HCT116 (cell line): Measurements from ENCODE around the gene CPSF4L. TPM values are rescaled to one million over a fixed set of nuclear protein-coding genes. Genes with fewer than 3 reads are reported as not detected.

Experiments used
- ATAC-seq: fragments of 200-7000 bp; cut with Tn5 transposase; 2 replicates; pipeline ENCODE4 v1.9.1; 2020; ENCODE audit warnings: mild to moderate bottlenecking, moderate library complexity
- BruUV-seq: library from RNA; stranded (reverse); fragments of 400-500 nt; replicated peaks from 2 replicates; lab custom pipeline; 2021; lab: Mats Ljungman, UMichigan
- CTCF ChIA-PET: fragments of 300-600 bp; sonication (Branson Sonifier 250); formaldehyde crosslinking; loops from one replicate; lab custom pipeline; 2021; ENCODE audit warnings: antibody characterized with exemption; lab: Charles Lee
- POLR2A ChIA-PET: fragments of 300-600, 350-600 bp; sonication (Branson Sonifier 250); formaldehyde crosslinking; loops from one replicate; lab custom pipeline; 2021; ENCODE audit warnings: antibody characterized with exemption; lab: Charles Lee
- RAD21 ChIA-PET, 2 experiments: fragments of 300-600 bp; sonication (Branson Sonifier 250); formaldehyde crosslinking; loops; one replicate each; lab custom pipeline; 2023; ENCODE audit warnings: low total read pairs in 2 of 2; ENCODE audit not compliant: uncharacterized antibody in 2 of 2, unreplicated experiment in 2 of 2, low non-redundant PET in 1 of 2; lab: Charles Lee
- DNase-seq: peaks from one replicate; pipeline ENCODE4 v3.0.0-alpha.2; 2010; ENCODE audit warnings: low read depth, low spot score
- H2AFZ ChIP-seq: fragments of 200-600 bp; shearing (Covaris generic), sonication (generic); 2 replicates; pipeline ENCODE4 v1.6.1; 2017; ENCODE audit warnings: low read depth, mixed run types, mixed read lengths, antibody characterized with exemption, low read length; ENCODE audit not compliant: poor library complexity, severe bottlenecking
- H3K27ac ChIP-seq: 2 replicates; pipeline ENCODE4 v1.5.1; 2012; ENCODE audit warnings: low read depth, low read length
- H3K27me3 ChIP-seq: fragments of 200-600 bp; sonication (generic); 2 replicates; pipeline ENCODE4 v1.6.1; 2016; ENCODE audit warnings: mixed run types, low read length, mixed read lengths; ENCODE audit not compliant: insufficient read depth
- H3K36me3 ChIP-seq, 2 experiments: fragments of 200-500 bp in 1 of 2; fragments of 200-600 bp in 1 of 2; sonication (Bioruptor generic) in 1 of 2; sonication (generic) in 1 of 2; 2 replicates each; pipeline versions ENCODE4 v1.5.1 to v1.6.1; 2014 to 2016; ENCODE audit warnings: low read length in 2 of 2, inconsistent platforms in 1 of 2, mixed read lengths in 1 of 2, mixed run types in 1 of 2; ENCODE audit not compliant: insufficient read depth in 2 of 2, control insufficient read depth in 1 of 2
- H3K4me1 ChIP-seq, 2 experiments: fragments of 200-600 bp in 1 of 2; sonication (generic) in 1 of 2; 2 replicates each; pipeline versions ENCODE4 v1.5.1 to v1.6.1; 2012 to 2017; ENCODE audit warnings: low read length in 2 of 2, inconsistent platforms in 1 of 2, mild to moderate bottlenecking in 1 of 2, mixed read lengths in 1 of 2, mixed run types in 1 of 2, moderate library complexity in 1 of 2; ENCODE audit not compliant: insufficient read depth in 2 of 2, control insufficient read depth in 1 of 2
- H3K4me2 ChIP-seq: fragments of 200-600 bp; sonication (generic); 2 replicates; pipeline ENCODE4 v1.6.1; 2017; ENCODE audit warnings: mixed run types, low read length, mixed read lengths
- H3K4me3 ChIP-seq, 2 experiments: fragments of 200-600 bp in 1 of 2; sonication (generic) in 1 of 2; replicated peaks in 1 of 2; 2 replicates each; pipeline ENCODE4 v1.5.1; 2011 to 2016; ENCODE audit warnings: low read length in 2 of 2, control low read depth in 1 of 2, low read depth in 1 of 2, mild to moderate bottlenecking in 1 of 2, mixed read lengths in 1 of 2, mixed run types in 1 of 2
- H3K79me2 ChIP-seq: fragments of 200-600 bp; sonication (generic); 2 replicates; pipeline ENCODE4 v1.6.1; 2017; ENCODE audit warnings: mild to moderate bottlenecking, mixed run types, low read length, moderate library complexity, mixed read lengths; ENCODE audit not compliant: insufficient read depth
- H3K9ac ChIP-seq: fragments of 200-600 bp; sonication (generic); 2 replicates; pipeline ENCODE4 v1.6.1; 2016; ENCODE audit warnings: low read length, mixed read lengths
- H3K9me2 ChIP-seq: fragments of 200-600 bp; sonication (generic), shearing (Covaris generic); 2 replicates; pipeline ENCODE4 v1.6.1; 2017; ENCODE audit warnings: mixed run types, mild to moderate bottlenecking, moderate library complexity; ENCODE audit not compliant: insufficient read depth
- H3K9me3 ChIP-seq, 2 experiments: fragments of 200-500 bp in 1 of 2; fragments of 200-600 bp in 1 of 2; sonication (Bioruptor generic) in 1 of 2; sonication (generic) in 1 of 2; 2 replicates each; pipeline ENCODE4 v1.6.1; 2014 to 2017; ENCODE audit warnings: low read length in 2 of 2, mixed read lengths in 2 of 2, inconsistent platforms in 1 of 2, low read depth in 1 of 2, mild to moderate bottlenecking in 1 of 2, mixed run types in 1 of 2, moderate library complexity in 1 of 2; ENCODE audit not compliant: control insufficient read depth in 1 of 2, insufficient read depth in 1 of 2
- H4K20me1 ChIP-seq: fragments of 200-600 bp; sonication (generic), shearing (Covaris generic); 2 replicates; pipeline ENCODE4 v1.6.1; 2017; ENCODE audit warnings: mixed run types, mild to moderate bottlenecking, moderate library complexity; ENCODE audit not compliant: insufficient read depth
- ATF3 ChIP-seq: IDR thresholded peaks from 2 replicates; pipeline ENCODE4 v1.6.1; 2012
- CBX3 ChIP-seq: IDR thresholded peaks from 2 replicates; pipeline ENCODE4 v1.6.1; 2012; ENCODE audit warnings: low read depth
- CEBPB ChIP-seq: IDR thresholded peaks from 2 replicates; pipeline ENCODE4 v1.6.1; 2012; ENCODE audit warnings: low read depth
- ELF1 ChIP-seq: IDR thresholded peaks from 2 replicates; pipeline ENCODE4 v1.6.1; 2012; ENCODE audit warnings: low read depth, borderline replicate concordance
- EZH2 ChIP-seq: fragments of 200-600 bp; sonication (generic); IDR thresholded peaks from 2 replicates; pipeline ENCODE4 v1.6.1; 2017; ENCODE audit warnings: antibody characterized with exemption, mixed run types
- FOSL1 ChIP-seq: IDR thresholded peaks from 2 replicates; pipeline ENCODE4 v1.6.1; 2012; ENCODE audit warnings: low read depth
- JUND ChIP-seq: IDR thresholded peaks from 2 replicates; pipeline ENCODE4 v1.6.1; 2012
- MAX ChIP-seq: IDR thresholded peaks from 2 replicates; pipeline ENCODE4 v1.6.1; 2012
- POLR2A ChIP-seq: IDR thresholded peaks from 2 replicates; pipeline ENCODE4 v1.7.0; 2011; ENCODE audit warnings: borderline replicate concordance; ENCODE audit not compliant: insufficient read depth, insufficient read length; ENCODE audit errors: extremely low read depth
- POLR2AphosphoS5 ChIP-seq: IDR thresholded peaks from 2 replicates; pipeline ENCODE4 v1.6.1; 2011; ENCODE audit warnings: mild to moderate bottlenecking, low read depth, low read length, moderate library complexity
- SIN3A ChIP-seq: IDR thresholded peaks from 2 replicates; pipeline ENCODE4 v1.6.1; 2012; ENCODE audit warnings: low read depth
- SP1 ChIP-seq: IDR thresholded peaks from 2 replicates; pipeline ENCODE4 v1.6.1; 2012; ENCODE audit warnings: low read depth
- SRF ChIP-seq: IDR thresholded peaks from 2 replicates; pipeline ENCODE4 v1.6.1; 2012; ENCODE audit warnings: low read depth
- ZFX ChIP-seq: fragments of 450-650 bp; IDR thresholded peaks from 2 replicates; pipeline ENCODE4 v1.6.1; 2017
- intact Hi-C: fragments of 100-400 bp; cut with micrococcal nuclease; formaldehyde crosslinking; loops from 2 replicates; pipeline ENCODE4 v1.10.0; 2022
- total RNA-seq: library from RNA; stranded (reverse); gene quantifications from one replicate; pipeline ENCODE4 v1.2.1, GENCODE V29; 2021; ENCODE audit not compliant: unreplicated experiment

Gene CPSF4L
- total RNA-seq, 1 experiment from 2014 or later: not detected

GRCh38 chr17:73292031-73292531 lies 30.4 kb upstream of the CPSF4L start:
- TF ChIP-seq SIN3A: peak; percentile 60
- peak; percentile 83 for TF ChIP-seq JUND
- TF ChIP-seq SRF: no peak
- TF ChIP-seq MAX: peak; percentile 95
- TF ChIP-seq CEBPB: no peak
- no peak for TF ChIP-seq POLR2A
- TF ChIP-seq ATF3: no peak
- peak; percentile 50 for TF ChIP-seq POLR2AphosphoS5
- TF ChIP-seq CBX3: peak; percentile 84; the same call in 1 of the 2 replicates
- TF ChIP-seq ELF1: no peak
- TF ChIP-seq ZFX: peak; percentile 27; the same call in 1 of the 2 replicates
- TF ChIP-seq FOSL1: peak; percentile 94
- no peak for TF ChIP-seq EZH2
- peak; percentile 91 for TF ChIP-seq SP1
- H3K27ac ChIP-seq: peak overlapping the region; percentile 94
- no peaks in the 10 kb centered on the region for H3K9me2 ChIP-seq
- no peak overlapping the region for H2AFZ ChIP-seq
- H3K4me3 ChIP-seq: peak overlapping the region; percentile 38 to 50
- CTCF ChIA-PET: interaction anchor here (0.8 to 1.3 kb wide), 3 partner anchors 16 to 37 kb away, joined by 4 to 9 read pairs (median 4); no protein-coding TSS in a partner anchor
- POLR2A ChIA-PET: interaction anchor here (0.7 to 2.0 kb wide), 10 partner anchors 10 to 247 kb away, joined by 3 to 15 read pairs (median 5); partner anchors contain the start of gene CDC42EP4
- peaks cover 94% of the 10 kb centered on the region for H3K79me2 ChIP-seq
- intact Hi-C loops: loop anchor here (5.0 kb wide), 1 partner anchor 700 kb away; no protein-coding TSS in a partner anchor
- RAD21 ChIA-PET: interaction anchor here (0.7 to 1.7 kb wide), 5 partner anchors 16 to 703 kb away, joined by 3 to 7 read pairs (median 3); no protein-coding TSS in a partner anchor
- DNase-seq (peak; percentile 89), ATAC-seq (peak; percentile 58)
- BruUV-seq: TSS peak; percentile 87
- peak overlapping the region; percentile 81 for H3K9ac ChIP-seq
- H4K20me1 ChIP-seq: no peaks in the 10 kb centered on the region
- H3K27me3 ChIP-seq: no peaks in the 10 kb centered on the region
- H3K36me3 ChIP-seq: no peaks in the 10 kb centered on the region
- peaks cover 79 to 85% of the 10 kb centered on the region in 2 experiments for H3K4me1 ChIP-seq
- H3K4me2 ChIP-seq: peak overlapping the region; percentile 81
- no peaks in the 10 kb centered on the region for H3K9me3 ChIP-seq
